K562 treated with DMSO at 1 percent for 12 hours (cell line): Measurements from ENCODE around the gene ANKRD34C. TPM values are rescaled to one million over a fixed set of nuclear protein-coding genes. Genes with fewer than 3 reads are reported as not detected.

Experiments used
- total RNA-seq: library from RNA; unstranded; fragments of 300-600 nt; gene quantifications from 2 replicates; pipeline ENCODE4 v1.2.3, GENCODE V29; 2022; ENCODE audit not compliant: insufficient read depth

The ANKRD34C gene
- 0.19 TPM in 1 of 2 replicates, not detected in the other for total RNA-seq

GRCh38 chr15:79282371-79283251 is at the start of gene ANKRD34C:
TSS of gene ANKRD34C (plus strand) at chr15:79282722. CDS start at chr15:79293285, 10,563 bp downstream.

GRCh38 chr15:79310985-79311900 is 28.7 kb downstream of the ANKRD34C start, which contains the start of gene TMED3:
TSS of gene TMED3 (plus strand) at chr15:79311112. CDS start at chr15:79311250, 138 bp downstream.

Other genes starting within 250 kb of the ANKRD34C start
- not detected in 2 replicates for gene RASGRF1, start 191.9 kb upstream of the ANKRD34C start, total RNA-seq
- 62.9 and 71.4 TPM in 2 replicates for gene TMED3, start 28.4 kb downstream of the ANKRD34C start, total RNA-seq
- gene MINAR1, start 149.6 kb downstream of the ANKRD34C start, total RNA-seq = 0.47 and 1.8 TPM in 2 replicates